ENCODE measurements around the gene DLG2. TPM values are rescaled to one million over a fixed set of nuclear protein-coding genes. Genes with fewer than 3 reads are reported as not detected.

The DLG2 gene
- total RNA-seq, 2 experiments from 2014 or later, result 6.9 to 8.2 TPM

- H3K36me3 ChIP-seq (ENCODE audit: insufficient read depth, low read length), result no peaks in the 10 kb centered on the region
- no peak overlapping the region for H3K4me3 ChIP-seq (ENCODE audit: low read depth, low read length, poor library complexity, severe bottlenecking)
- ChIA-PET CTCF (ENCODE audit: unreplicated experiment) (no interaction called here), POLR2A (interaction anchor here (0.7 kb wide), 1 partner anchor 228 kb away, joined by 3 read pairs; no protein-coding TSS in a partner anchor)
- no peaks in the 10 kb centered on the region for H4K20me1 ChIP-seq (ENCODE audit: insufficient read depth, low read length)
- no peak overlapping the region for H2AFZ ChIP-seq (ENCODE audit: low read length)
- no peak overlapping the region for H3K4me2 ChIP-seq (ENCODE audit: low read length)
- TF ChIP-seq EZH2phosphoT487 (IDR thresholded peaks at IDR 0.05; ENCODE audit: borderline replicate concordance, low read depth, low read length), result no peak
- TF ChIP-seq CTCF (conservative IDR thresholded peaks at IDR 0.05; ENCODE audit: low read length), result no peak
- no peaks in the 10 kb centered on the region for H3K4me1 ChIP-seq (ENCODE audit: insufficient read depth, low read length, poor library complexity, severe bottlenecking)
- no peaks in the 10 kb centered on the region for H3K9me3 ChIP-seq (ENCODE audit: low read length)
- no TSS peak for BruUV-seq (replicated peaks)
- H3K27ac ChIP-seq (ENCODE audit: low read depth, low read length, poor library complexity, severe bottlenecking), result no peak overlapping the region
- DNase-seq (ENCODE audit: low spot score), result no peak
- H3K79me2 ChIP-seq (ENCODE audit: insufficient read depth, low read depth, low read length), result no peaks in the 10 kb centered on the region
- H3K9me2 ChIP-seq (ENCODE audit: insufficient read depth, low read length), result no peaks in the 10 kb centered on the region
- intact Hi-C loops (cut with micrococcal nuclease; ENCODE audit: unreplicated experiment), result no loop called here
These were observed 369.3 kb downstream of the DLG2 start for GRCh38 chr11:85257837-85258236.

- intact Hi-C loops (cut with micrococcal nuclease; ENCODE audit: unreplicated experiment), result no loop called here
These were observed 370.7 kb downstream of the DLG2 start for GRCh38 chr11:85256433-85256832.

More at GRCh38 chr11:85256433-85256832, 370.7 kb downstream of the DLG2 start:
- Histone ChIP-seq H3K36me3 (ENCODE audit: insufficient read depth, low read length) (no peaks in the 10 kb centered on the region), H3K4me3 (ENCODE audit: low read depth, low read length, poor library complexity, severe bottlenecking) (no peak overlapping the region), H4K20me1 (ENCODE audit: insufficient read depth, low read length) (no peaks in the 10 kb centered on the region), H3K9me3 (ENCODE audit: low read length) (no peaks in the 10 kb centered on the region), H3K79me2 (ENCODE audit: insufficient read depth, low read depth, low read length) (no peaks in the 10 kb centered on the region), H3K4me1 (ENCODE audit: insufficient read depth, low read length, poor library complexity, severe bottlenecking) (no peaks in the 10 kb centered on the region), H3K4me2 (ENCODE audit: low read length) (no peak overlapping the region), H3K9me2 (ENCODE audit: insufficient read depth, low read length) (no peaks in the 10 kb centered on the region), H3K27ac (ENCODE audit: low read depth, low read length, poor library complexity, severe bottlenecking) (no peak overlapping the region), H2AFZ (ENCODE audit: low read length) (no peak overlapping the region)
- CTCF ChIA-PET (ENCODE audit: unreplicated experiment), result no interaction called here
- no peak for TF ChIP-seq EZH2phosphoT487 (IDR thresholded peaks at IDR 0.05; ENCODE audit: borderline replicate concordance, low read depth, low read length)
- TF ChIP-seq CTCF (conservative IDR thresholded peaks at IDR 0.05; ENCODE audit: low read length), result no peak
- POLR2A ChIA-PET, result interaction anchor here (0.8 kb wide), 1 partner anchor 153 kb away, joined by 4 read pairs; no protein-coding TSS in a partner anchor
- no TSS peak for BruUV-seq (replicated peaks)
- DNase-seq (ENCODE audit: low spot score), result no peak
